ENCODE measurements around the gene PLN. TPM values are rescaled to one million over a fixed set of nuclear protein-coding genes. Genes with fewer than 3 reads are reported as not detected.

Gene PLN
- total and polyA plus RNA-seq, 9 of the 15 experiments (the other 6 are each of a cell fraction or from before 2014, with no cell fraction given) = 0.03 to 0.30 (median 0.03) TPM; not detected in 6

DNA sequence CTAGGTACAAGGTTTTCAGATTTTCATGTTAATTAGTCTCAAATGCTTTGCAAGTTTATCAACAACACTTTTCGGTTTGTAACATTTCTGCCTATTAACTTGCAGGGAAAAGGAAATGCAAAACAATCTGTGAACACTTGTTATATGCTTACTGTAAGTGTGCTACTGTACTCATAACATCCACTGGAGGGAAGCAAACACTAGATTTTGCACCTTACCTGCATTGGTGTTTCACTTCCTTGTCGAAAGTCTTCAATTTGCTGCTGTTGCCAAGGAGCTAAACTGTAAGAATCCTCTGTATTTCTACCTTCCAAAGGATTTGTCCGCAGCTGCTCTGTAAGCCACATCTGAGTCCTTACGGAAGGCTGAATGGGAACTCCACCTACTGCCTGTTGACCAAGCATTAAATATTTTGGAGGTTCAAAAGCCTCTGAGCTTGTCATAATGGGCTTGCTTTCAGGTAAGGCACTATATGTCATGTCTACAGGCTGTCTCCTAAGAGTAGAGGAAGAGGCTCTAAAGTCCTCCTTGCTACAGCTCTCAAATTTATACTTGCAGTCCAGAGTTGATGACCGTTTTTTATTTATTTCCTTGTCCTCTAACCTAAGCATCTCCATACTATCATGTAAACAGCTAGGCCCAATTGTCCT, 17.3 kb downstream of the PLN start (continued):
- peak; percentile 47 to 87; a peak in 3 of 4 replicates for TF ChIP-seq RAD21 (CRISPR knock-in tag; conservative IDR thresholded peaks at IDR 0.05 in 1 of 2, IDR thresholded peaks at IDR 0.05 in 1 of 2)
- no peak for TF ChIP-seq BDP1 (IDR thresholded peaks at IDR 0.05; ENCODE audit: insufficient read depth, insufficient read length)
- TF ChIP-seq, protein P1, sequence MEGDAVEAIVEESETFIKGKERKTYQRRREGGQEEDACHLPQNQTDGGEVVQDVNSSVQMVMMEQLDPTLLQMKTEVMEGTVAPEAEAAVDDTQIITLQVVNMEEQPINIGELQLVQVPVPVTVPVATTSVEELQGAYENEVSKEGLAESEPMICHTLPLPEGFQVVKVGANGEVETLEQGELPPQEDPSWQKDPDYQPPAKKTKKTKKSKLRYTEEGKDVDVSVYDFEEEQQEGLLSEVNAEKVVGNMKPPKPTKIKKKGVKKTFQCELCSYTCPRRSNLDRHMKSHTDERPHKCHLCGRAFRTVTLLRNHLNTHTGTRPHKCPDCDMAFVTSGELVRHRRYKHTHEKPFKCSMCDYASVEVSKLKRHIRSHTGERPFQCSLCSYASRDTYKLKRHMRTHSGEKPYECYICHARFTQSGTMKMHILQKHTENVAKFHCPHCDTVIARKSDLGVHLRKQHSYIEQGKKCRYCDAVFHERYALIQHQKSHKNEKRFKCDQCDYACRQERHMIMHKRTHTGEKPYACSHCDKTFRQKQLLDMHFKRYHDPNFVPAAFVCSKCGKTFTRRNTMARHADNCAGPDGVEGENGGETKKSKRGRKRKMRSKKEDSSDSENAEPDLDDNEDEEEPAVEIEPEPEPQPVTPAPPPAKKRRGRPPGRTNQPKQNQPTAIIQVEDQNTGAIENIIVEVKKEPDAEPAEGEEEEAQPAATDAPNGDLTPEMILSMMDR (IDR thresholded peaks at IDR 0.05 in 2 of 3, conservative IDR thresholded peaks at IDR 0.05 in 1 of 3; ENCODE audit: insufficient read depth in 2 of 3, low read depth in 1 of 3, low read length in 3 of 3) = peak in 2 of 3 experiments; percentile 55 to 66; a peak in 4 of 6 replicates
- no peak for TF ChIP-seq ZFPM2 (CRISPR knock-in tag; IDR thresholded peaks at IDR 0.05)
- peak; percentile 40; the same call in 1 of the 2 replicates for TF ChIP-seq SMC3 (conservative IDR thresholded peaks at IDR 0.05; ENCODE audit: insufficient read depth, low read depth, low read length)

- H3K9me3 ChIP-seq (replicated peaks; ENCODE audit: control insufficient read depth, insufficient read depth, low read depth, low read length) = no peaks in the 10 kb centered on the region
- BruUV-seq (replicated peaks) = no TSS peak
- no peak overlapping the region for H3K9ac ChIP-seq (ENCODE audit: insufficient read depth in 1 of 2, low read depth in 2 of 2, low read length in 2 of 2)
- no peak overlapping the region for H3K4me2 ChIP-seq (ENCODE audit: insufficient read depth, low read length)
- no peaks in the 10 kb centered on the region for H3K79me2 ChIP-seq (ENCODE audit: control insufficient read depth, insufficient read depth, low read length)
- H3K4me1 ChIP-seq (replicated peaks in 1 of 2; ENCODE audit: control insufficient read depth in 2 of 2, insufficient read depth in 2 of 2, low read length in 2 of 2) = no peaks in the 10 kb centered on the region; a peak in 1 of 5 replicates
- H3K9me1 ChIP-seq (ENCODE audit: control insufficient read depth, insufficient read depth, low read length) = no peaks in the 10 kb centered on the region
- ChIA-PET POLR2A (interaction anchor here (1.0 kb wide), 1 partner anchor 21 kb away, joined by 3 read pairs; no protein-coding TSS in a partner anchor), CTCF (ENCODE audit: low intra/inter-chr PET ratio) (no interaction called here)
- TF ChIP-seq MAX (CRISPR knock-in tag; IDR thresholded peaks at IDR 0.05) (no peak), HNRNPLL (IDR thresholded peaks at IDR 0.05; ENCODE audit: low read depth, low read length, poor library complexity, severe bottlenecking) (no peak), TFE3 (CRISPR knock-in tag; IDR thresholded peaks at IDR 0.05) (peak; percentile 47), USF2 (CRISPR knock-in tag; IDR thresholded peaks at IDR 0.05) (no peak)
- in situ Hi-C loops (cut with MboI) = no loop called here
- H3K27me3 ChIP-seq (ENCODE audit: control insufficient read depth in 2 of 2, insufficient read depth in 2 of 2, low read length in 2 of 2) = no peaks in the 10 kb centered on the region
- H2AFZ ChIP-seq (ENCODE audit: low read depth, low read length) = no peak overlapping the region
- WGBS (ENCODE audit: insufficient coverage, low coverage, missing lambda C conversion rate) = 63% methylated on average over 3 of the region's 3 CpGs
- FAIRE-seq (no peak), DNase-seq (ENCODE audit: extremely low read depth in 1 of 4, low spot score in 3 of 4) (no peak), ATAC-seq (no peak; the same call in 2 of the 3 replicates)
- H3K36me3 ChIP-seq (ENCODE audit: control insufficient read depth, insufficient read depth, low read length) = peaks cover 10% of the 10 kb centered on the region; the same call in 2 of the 3 replicates
- no peak overlapping the region for H3K4me3 ChIP-seq
- no peaks in the 10 kb centered on the region for H4K20me1 ChIP-seq (replicated peaks; ENCODE audit: control insufficient read depth, insufficient read depth, low read length)
- H3K27ac ChIP-seq (ENCODE audit: extremely low read depth, low read depth, low read length) = no peak overlapping the region
- intact Hi-C loops (cut with micrococcal nuclease) = loop anchor here (5.0 kb wide), 1 partner anchor 169 kb away; no protein-coding TSS in a partner anchor
These were observed 19.9 kb downstream of the PLN start for GRCh38 chr6:118567974-118568373.
